GM19468 (cell line): ENCODE measurements around the gene GRM1.

Experiments used
- ATAC-seq: cut with Tn5 transposase; IDR thresholded peaks from one replicate; pipeline ENCODE4 v1.9.1; 2021; ENCODE audit warnings: mild to moderate bottlenecking, moderate library complexity, moderate number of reproducible peaks; ENCODE audit not compliant: unreplicated experiment; ENCODE audit errors: extremely low read depth

GRM1 gene

DNA sequence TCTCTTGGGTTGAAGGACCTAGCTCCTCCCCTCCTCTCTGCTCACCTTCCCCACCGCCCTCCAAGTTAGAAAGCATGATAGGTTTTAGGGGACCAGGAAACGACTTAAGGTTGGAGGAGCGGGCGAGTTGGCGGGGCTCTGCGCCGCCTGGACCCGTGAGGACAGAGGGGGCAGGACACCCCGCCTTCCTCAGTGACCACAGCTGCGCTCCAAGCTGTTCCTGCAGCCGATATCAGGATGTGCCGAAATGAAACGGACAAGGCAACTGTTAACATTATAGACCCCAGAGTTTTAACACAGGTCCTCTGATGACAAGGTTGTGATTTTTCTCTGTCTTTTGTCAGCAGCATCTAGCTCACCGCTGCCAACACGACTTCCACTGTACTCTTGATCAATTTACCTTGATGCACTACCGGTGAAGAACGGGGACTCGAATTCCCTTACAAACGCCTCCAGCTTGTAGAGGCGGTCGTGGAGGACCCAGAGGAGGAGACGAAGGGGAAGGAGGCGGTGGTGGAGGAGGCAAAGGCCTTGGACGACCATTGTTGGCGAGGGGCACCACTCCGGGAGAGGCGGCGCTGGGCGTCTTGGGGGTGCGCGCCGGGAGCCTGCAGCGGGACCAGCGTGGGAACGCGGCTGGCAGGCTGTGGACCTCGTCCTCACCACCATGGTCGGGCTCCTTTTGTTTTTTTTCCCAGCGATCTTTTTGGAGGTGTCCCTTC is at the start of gene GRM1:
Gene GRM1, plus strand, starts transcription at position 212 of the 722 bp plus-strand sequence. Its CDS starts 456 bp downstream, at position 668.
- ATAC-seq: no peak

DNA sequence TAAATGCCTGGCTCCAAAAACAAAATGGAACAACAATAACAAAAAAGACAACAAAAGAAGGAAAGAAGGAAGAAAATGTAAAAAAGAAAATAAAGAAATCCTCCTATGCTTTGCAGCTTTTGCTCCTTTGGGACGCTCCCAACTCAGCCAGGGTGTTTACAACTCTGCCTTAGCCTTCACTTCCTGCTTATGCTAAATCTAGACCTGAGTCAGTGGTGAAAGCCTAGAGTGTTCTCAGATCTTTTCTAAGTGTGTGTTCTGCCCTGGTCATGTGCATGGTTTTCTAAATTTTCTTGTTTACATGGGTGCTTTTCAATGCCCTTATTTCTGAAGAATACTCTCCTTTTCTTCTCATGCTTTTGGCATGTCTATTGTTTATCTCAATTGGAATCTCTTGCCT is 19.5 kb upstream of the GRM1 start:
- no peak for ATAC-seq

DNA sequence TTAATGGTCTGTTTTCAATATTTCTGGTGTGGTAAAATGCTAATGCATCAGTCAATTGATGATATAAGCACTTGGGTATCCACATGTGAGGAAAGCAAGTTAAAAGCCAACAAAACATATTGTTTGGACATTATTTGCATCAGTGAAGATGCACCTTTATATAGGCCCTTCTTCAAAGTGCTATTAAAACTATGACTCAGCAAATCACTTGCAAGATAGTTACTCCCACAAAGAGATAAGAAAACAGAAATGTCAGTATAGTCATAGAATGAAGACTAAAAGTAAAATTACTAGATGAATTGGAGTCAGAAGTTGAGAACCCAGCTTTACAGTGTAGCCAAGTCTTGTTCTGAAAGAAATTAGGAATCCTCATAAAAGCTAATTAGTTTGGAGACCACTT is 14.6 kb upstream of the GRM1 start:
- ATAC-seq: no peak

DNA sequence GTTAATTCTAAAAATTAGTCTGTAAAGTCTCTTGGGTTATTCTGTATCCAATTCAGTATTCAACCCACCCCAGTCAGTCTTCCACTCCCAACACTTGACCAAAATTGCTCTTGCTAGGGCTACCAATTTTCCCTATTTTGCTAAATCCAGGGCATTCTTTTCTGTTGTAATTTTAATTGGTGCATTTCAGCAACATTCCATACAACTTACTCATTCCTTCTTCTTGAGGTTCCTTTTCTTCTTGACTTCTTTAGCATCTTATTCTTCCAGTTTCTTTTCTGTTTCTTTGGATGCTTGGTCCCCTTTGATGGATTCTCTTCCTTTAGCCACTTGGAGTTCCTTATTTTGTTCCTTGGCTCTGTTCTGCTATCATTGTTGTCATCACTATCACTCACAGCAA is 11.2 kb upstream of the GRM1 start:
- ATAC-seq: no peak

DNA sequence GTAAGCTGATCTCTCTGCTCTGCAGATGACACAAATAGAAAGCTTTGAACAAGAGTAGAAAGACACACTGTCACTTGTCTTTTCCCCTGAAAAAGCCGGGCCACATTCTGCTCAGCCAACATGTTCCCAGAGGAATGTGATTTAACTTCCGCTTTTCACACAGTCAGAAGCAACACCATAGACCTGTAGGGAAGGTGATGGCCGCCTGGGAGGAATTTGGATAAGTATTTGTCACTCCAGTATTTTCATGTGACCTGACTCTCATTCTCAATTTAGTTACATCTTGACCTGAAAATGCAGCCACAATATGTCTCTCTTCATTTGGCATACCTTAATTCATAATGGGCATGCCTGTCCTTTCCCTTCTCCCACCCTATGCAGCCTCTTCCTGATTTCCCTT is 2.0 kb upstream of the GRM1 start:
- ATAC-seq: no peak

DNA sequence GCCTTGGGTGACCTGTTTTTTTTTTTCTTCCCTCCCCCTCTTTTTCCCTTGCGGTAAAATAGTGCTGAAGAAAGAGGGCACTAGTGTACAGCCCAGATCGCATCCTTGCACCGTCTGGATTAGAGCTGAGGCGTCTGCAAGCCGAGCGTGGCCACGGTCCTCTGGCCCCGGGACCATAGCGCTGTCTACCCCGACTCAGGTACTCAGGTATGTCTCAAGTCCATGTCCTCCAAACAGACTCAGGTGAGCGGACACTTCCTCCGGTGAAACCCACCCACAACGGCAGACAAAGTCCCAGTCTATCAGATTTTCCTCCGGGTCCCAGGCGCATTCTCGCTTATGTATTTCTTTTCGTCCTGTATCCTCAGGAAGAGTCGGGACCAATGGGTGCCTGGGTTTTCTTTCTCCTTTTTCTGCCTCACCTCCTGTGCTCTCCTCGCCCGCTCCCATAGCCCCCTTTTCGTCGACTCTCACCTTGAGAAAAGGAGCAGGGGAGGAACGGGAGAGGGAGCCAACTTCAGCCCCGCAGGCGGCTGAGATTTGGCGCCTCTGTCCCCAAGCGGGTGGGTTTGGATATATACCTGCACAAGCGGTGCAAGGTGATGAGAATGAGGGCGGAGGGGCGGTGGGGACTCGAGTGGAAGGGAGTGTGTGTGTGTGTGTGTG is 1.1 kb upstream of the GRM1 start:
- no peak for ATAC-seq

DNA sequence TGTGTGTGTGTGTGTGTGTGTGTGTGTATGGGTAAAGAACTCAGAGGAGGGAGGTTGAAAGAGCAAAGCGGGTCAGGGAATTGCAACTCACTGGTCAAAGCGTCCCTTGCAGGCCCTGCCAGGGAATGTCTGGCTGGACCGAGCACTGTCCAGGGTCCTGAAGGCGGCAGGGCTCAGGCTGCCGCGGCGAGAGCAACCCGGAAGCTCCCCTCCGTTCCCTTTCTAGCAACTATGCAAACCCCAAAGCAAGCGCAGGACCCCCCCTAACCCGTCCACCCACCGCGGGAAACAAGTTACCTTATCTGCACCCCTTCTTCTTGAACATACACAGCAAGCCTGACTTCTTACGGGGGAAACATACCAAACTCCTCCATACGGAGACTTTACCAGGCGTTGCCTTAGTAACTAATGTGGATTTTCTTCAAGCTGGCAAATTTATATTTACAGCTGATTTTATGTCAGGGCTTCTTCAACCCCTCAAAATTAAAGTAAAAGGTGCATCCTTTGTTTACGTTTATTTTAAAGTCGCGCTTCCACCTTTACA is 538 bp upstream of the GRM1 start:
- ATAC-seq: no peak

DNA sequence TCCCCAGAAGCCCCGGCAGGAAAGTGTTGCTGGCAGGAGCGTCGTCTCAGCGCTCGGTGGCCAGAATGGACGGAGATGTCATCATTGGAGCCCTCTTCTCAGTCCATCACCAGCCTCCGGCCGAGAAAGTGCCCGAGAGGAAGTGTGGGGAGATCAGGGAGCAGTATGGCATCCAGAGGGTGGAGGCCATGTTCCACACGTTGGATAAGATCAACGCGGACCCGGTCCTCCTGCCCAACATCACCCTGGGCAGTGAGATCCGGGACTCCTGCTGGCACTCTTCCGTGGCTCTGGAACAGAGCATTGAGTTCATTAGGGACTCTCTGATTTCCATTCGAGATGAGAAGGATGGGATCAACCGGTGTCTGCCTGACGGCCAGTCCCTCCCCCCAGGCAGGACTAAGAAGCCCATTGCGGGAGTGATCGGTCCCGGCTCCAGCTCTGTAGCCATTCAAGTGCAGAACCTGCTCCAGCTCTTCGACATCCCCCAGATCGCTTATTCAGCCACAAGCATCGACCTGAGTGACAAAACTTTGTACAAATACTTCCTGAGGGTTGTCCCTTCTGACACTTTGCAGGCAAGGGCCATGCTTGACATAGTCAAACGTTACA is 817 bp downstream of the GRM1 start:
- ATAC-seq: no peak

DNA sequence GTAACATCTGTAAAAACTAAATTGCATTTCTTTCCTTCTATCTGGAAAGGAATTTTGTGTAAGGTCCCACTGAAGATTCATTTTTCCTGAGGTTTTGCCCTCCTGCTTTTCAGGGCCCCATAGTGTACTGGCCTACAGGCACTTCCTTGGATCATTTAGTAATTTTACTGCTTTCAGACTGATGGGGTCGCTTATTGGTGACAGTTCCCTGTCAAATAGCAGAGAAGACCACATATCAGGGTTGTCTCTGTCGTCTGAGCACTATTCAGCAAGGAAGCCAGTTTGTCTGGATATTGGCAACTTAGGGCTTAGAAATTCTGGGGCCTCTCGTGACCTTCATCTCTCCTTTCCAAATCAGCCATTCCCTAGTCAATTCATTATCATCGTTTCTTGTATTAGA is 3.5 kb downstream of the GRM1 start:
- no peak for ATAC-seq

DNA sequence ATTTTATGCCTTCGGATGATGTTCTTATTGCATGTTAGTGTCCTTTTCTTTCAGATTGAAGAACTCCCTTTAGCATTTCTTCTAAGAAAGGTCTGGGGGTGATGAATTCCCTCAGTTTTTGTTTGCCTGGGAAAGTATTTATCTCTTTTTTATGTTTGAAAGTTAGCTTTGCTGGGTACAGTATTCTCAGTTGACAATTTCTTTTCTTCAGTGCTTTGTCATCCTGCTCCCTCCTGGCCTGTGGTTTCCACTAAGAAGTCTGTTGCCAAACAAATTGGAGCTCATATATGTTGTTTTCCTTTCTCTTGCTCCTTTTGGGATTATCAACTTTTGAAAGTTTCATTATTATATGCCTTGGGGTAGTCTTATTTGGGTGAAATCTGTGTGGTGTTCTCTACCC is 11.5 kb downstream of the GRM1 start:
- ATAC-seq: no peak

DNA sequence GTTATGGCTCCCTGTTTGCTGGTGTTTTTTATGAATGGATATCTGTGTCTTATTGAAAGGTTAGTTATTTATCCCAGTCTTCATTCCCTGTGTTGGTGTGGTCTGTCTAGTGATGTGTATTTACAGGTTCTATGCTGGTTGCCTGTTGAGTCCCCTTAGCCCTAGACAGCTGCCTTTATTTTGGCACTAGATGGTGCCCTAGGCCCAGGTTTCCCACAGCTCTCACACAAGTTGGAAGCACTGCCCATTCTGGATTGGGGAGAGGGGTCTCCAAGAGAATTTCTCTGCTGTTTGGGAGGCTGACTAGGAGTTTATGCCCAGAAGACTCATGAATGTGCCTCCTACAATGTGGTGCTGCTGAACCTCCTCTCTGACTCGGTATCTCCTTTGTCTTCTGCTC is 12.4 kb downstream of the GRM1 start:
- ATAC-seq: no peak

DNA sequence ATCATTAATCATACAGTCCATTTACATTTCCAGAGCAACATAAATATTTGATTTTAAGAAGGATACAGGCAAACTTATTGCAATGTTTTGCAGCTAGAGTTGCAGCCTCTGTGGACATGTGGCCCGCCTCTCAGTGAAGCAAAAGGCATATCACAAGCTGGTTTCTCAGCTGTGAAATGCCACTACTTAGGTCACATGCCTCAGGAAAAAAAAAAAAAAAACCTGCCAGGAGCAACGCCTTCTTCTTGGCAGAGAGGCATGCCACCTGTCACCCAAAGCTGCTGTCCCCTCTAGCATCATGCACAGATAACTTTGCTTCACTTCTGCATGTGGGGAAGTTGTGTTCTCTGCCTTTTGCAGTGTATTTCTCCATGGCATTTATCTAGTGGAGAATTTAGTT is 18.5 kb downstream of the GRM1 start:
- ATAC-seq: no peak

DNA sequence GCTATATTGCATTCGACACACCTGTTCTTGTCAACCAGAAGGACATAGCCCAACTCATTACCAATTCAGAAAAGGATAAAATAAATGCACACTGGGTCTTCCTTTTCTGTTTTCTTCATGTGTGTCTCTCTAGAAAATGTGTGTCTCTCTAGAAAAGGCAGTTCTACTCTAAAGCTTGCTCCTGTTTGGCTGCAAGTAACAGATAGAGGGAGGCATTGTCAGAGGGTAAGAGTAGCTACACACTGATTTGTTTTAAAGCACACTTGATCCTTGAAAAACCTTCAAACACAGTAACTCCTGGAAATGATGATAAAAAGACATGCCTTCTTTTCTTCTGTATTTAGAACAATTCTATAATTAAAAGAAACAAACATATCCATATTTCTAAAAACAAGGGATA is 21.3 kb downstream of the GRM1 start:
- ATAC-seq: no peak

DNA sequence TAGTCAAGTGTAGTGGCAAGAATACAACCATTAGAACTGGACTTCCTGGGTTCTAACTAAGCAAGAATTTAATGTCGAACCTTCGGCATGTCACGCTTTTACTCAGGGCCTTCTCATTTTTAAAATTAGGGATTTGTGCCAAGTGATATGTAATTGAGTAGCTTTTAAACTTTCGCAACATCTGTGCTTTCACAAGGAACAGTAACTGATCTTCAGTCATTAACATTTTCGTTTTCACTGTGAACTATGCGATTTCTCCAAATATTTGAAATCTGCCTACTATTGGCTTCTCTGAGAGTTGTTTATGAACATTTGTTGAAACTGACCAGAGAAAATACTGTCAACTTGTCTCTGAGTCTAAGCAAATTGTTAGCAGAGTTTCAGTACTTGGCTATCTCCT is 27.6 kb downstream of the GRM1 start:
- ATAC-seq: no peak

DNA sequence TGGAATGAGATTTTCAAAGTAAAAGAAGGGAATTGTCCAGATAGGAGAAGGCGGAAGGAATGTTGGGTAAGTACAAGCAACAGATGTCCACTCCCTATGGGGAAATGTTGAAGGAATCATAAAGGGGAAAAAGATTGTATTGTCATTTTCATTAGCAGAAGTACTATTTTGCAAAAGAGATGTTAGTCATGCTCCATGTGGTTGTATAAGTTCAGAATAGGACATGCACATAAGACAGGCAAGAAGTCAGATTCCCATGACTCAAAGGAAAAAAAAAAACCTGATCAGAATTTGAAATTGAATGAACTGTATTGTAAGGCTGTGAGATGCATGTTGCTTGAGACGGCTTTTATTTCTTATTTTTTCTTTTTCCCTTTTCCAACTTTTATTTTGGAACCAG is 36.8 kb downstream of the GRM1 start:
- no peak for ATAC-seq

DNA sequence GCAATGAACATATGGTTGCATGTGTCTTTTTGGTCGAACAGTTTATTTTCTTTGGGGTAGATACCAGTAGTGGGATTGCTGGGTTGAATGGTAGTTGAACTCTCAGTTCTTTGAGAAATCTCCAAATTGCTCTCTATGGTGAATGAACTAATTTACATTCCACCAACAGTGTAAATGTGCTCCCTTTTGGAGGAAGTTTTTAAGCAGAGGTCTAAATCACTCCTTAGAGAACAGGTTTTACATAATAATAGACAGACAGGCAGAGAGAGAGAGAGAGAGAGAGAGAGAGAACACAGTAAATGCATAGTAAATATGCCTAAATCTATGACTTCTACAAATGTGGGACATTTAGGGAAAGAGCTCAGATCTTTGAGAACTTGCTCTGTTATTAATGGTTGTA is 37.6 kb downstream of the GRM1 start:
- no peak for ATAC-seq

DNA sequence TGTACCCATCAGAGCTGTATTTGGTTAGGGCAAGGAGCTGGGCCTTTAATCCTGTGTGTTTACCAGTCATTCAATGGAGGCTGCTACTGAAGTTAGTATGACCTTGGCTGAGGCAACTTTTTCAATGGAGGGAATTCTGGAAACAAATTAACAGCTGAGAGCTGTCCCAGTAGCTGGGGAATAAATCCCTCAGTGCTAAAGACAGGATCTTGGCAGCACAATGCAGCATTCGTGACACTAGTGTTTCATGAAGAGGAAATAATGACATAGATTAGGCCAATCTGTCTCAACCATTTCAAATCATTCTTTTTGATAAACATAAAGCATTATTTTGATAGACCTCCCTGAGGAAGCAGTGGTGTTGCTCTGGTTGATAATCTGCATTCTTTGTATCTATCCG is 42.9 kb downstream of the GRM1 start:
- no peak for ATAC-seq

DNA sequence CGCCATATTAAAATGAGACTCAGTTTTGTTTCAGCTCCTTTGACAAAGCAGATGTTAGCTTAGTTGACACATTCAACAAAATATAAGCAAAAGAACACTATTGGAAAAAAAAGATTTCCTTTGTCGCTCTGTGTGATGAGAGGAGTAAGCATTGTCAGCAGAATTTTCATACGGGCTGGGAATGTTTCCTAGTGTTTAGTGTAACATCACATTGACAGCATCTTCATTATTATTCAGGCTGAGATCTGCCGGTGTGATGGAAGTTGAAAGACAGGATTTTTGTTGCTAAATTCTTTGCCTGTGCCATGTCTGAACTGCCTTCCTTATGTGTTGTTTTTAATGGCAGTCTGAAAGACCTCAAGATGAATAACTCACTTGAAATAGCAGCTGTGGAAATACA is 49.1 kb downstream of the GRM1 start:
- ATAC-seq: no peak

DNA sequence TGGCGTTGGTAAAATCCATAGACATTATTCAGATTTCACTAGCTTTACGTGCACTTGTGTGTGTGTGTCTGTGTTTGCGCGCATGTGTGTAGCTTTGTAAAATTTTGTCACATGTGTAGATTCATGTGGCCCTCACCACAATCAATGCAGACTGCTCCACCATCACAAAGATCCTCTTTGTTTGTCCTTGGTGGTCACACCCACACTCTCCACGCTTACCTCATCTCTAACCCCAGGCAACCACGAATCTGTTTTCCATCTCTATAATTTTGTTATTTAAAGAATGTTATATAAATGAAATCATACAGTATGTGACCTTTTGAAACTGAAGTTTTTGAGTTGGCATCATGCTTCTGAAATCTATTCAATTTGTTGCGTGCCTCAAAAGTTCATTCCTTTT is 58.5 kb downstream of the GRM1 start:
- no peak for ATAC-seq

DNA sequence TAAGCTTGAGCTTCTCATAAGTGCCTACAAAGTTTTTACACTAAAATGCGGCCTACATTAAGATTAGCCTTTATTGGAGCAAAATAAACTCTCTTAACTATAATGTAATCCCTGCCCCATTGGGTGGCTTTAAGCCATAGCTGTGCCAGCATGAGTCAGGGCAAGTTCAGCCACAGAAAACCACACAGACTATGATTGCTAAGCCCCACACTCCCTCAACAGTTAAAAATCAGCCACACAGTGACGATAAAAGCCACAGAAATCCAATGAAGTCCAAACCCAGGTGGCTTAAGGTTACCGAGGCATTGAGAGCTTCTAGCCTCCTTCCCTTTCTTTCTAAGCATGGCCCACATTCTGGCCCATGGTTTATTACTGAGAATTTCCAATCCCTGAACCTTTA is 61.6 kb downstream of the GRM1 start:
- no peak for ATAC-seq

DNA sequence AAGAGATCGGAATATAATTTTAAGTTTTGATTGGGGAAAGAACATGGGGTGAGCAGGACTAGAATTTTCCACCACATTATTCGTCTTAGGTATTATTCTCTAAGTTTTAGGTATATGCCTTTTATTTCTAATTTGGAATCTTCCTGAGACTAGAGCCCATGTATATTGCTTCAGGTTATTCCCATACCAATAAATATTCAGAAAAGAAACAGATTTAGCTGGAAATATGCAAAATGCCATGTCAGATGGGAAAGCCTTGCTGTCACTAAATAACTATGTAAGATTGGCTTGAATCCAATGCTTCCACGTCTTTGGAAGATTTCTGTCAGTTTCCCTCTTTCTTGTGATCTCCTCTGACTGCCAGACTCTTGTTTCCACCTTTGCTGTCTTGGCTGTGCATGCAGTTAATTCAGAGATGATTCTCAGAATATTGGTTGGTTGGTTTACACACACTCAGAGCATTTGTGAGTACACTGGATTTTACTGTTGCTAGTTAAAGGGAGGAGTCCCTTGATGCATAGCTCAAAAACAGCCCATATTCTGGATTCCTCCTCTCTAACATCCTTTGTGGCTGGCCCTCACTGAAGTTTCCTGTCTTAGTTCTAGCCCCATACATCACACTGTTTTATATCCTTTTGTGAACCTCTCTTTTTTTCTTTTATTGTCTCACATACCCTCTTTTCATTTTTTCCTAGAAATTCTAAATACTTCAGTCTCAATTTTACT is 64.3 kb downstream of the GRM1 start:
- ATAC-seq: no peak
